Mammary epithelial cell (primary cell): ENCODE measurements around the gene TSPAN17.

Experiments
- EZH2 ChIP-seq: IDR thresholded peaks from 2 replicates; pipeline ENCODE4 v1.6.1; 2012; ENCODE audit warnings: low read length, inconsistent platforms, borderline replicate concordance
- TF ChIP-seq, protein P1 (sequence below), 2 donors: IDR thresholded peaks in 1 of 2; conservative IDR thresholded peaks in 1 of 2; 2 replicates each; pipeline ENCODE4 v1.5.1; 2011 to 2012; ENCODE audit warnings: inconsistent platforms in 2 of 2, low read length in 2 of 2, mild to moderate bottlenecking in 2 of 2, control low read depth in 1 of 2, low read depth in 1 of 2; ENCODE audit not compliant: insufficient read depth in 1 of 2; ENCODE audit errors: extremely low read depth in 1 of 2

DNA sequence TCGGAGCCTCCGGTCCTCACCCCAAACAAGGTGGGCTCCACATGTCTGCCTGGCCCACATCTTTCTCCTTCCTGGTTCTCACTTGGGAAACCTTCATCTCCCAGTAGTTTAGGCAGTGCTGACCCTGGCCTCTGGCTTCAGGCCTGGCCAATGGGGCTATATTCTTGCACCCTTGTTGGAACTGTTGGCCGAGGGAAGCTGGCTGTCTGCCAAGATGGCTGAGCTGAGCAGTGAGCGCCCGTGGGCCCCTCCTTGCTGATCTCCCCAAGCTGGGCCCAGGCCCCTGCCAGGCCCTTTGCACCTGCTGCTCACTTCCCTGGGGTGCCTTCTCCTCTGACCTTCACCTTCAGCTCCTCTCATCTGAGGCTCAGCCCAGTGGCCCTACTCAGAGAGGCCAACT is 31.3 kb downstream of the TSPAN17 start:
- TF ChIP-seq, protein P1, sequence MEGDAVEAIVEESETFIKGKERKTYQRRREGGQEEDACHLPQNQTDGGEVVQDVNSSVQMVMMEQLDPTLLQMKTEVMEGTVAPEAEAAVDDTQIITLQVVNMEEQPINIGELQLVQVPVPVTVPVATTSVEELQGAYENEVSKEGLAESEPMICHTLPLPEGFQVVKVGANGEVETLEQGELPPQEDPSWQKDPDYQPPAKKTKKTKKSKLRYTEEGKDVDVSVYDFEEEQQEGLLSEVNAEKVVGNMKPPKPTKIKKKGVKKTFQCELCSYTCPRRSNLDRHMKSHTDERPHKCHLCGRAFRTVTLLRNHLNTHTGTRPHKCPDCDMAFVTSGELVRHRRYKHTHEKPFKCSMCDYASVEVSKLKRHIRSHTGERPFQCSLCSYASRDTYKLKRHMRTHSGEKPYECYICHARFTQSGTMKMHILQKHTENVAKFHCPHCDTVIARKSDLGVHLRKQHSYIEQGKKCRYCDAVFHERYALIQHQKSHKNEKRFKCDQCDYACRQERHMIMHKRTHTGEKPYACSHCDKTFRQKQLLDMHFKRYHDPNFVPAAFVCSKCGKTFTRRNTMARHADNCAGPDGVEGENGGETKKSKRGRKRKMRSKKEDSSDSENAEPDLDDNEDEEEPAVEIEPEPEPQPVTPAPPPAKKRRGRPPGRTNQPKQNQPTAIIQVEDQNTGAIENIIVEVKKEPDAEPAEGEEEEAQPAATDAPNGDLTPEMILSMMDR (conservative IDR thresholded peaks at IDR 0.05 in 1 of 2, IDR thresholded peaks at IDR 0.05 in 1 of 2; ENCODE audit: extremely low read depth in 1 of 2, insufficient read depth in 1 of 2, low read depth in 1 of 2, low read length in 2 of 2), result no peak
- no peak for TF ChIP-seq EZH2
